K562 (cell line): ENCODE results near the gene ZNF780B. TPM values are rescaled to one million over a fixed set of nuclear protein-coding genes. Genes with fewer than 3 reads are reported as not detected.

Experiments used
- CAMTA2 ChIP-seq: fragments of 250-450 bp; sonication (Bioruptor Pico); conservative IDR thresholded peaks from 2 replicates; pipeline ENCODE4 v1.5.1; 2022
- CREB3 ChIP-seq: fragments of 450-650 bp; conservative IDR thresholded peaks from 2 replicates; pipeline ENCODE4 v1.6.1; 2016; ENCODE audit warnings: missing genetic modification characterization, low read depth, mild to moderate bottlenecking, missing compliant biosample characterization, moderate library complexity
- ELF1 ChIP-seq: fragments of 200-800 bp; sonication (Bioruptor generic); IDR thresholded peaks from 2 replicates; pipeline ENCODE4 v1.6.1; 2016; ENCODE audit warnings: missing genetic modification characterization, missing compliant biosample characterization
- HINFP ChIP-seq: fragments of 450-650 bp; conservative IDR thresholded peaks from 2 replicates; pipeline ENCODE4 v1.6.1; 2016; ENCODE audit warnings: missing genetic modification characterization, low read depth, mild to moderate bottlenecking, control low read depth, missing compliant biosample characterization
- NFE2 ChIP-seq: IDR thresholded peaks from 2 replicates; pipeline ENCODE4 v1.6.1; 2014; ENCODE audit warnings: antibody characterized with exemption, low read depth
- NR1H2 ChIP-seq: sonication (generic); formaldehyde crosslinking; IDR thresholded peaks from 2 replicates; pipeline ENCODE4 v1.4.0; 2020; ENCODE audit warnings: mild to moderate bottlenecking, missing genetic modification reagents
- RBM25 ChIP-seq: fragments of 200-400 bp; formaldehyde crosslinking; IDR thresholded peaks from 2 replicates; pipeline ENCODE4 v1.6.1; 2018; ENCODE audit warnings: low read length, low read depth, moderate library complexity; ENCODE audit not compliant: severe bottlenecking
- RHOXF2B ChIP-seq: fragments of 250-450 bp; sonication (Bioruptor Pico); conservative IDR thresholded peaks from 2 replicates; pipeline ENCODE4 v1.5.1; 2021
- SETDB1 ChIP-seq: IDR thresholded peaks from one replicate; pipeline ENCODE4 v1.6.1; 2012; ENCODE audit warnings: low read length, control low read depth, inconsistent platforms
- SIN3B ChIP-seq: fragments of 450-650 bp; IDR thresholded peaks from 2 replicates; pipeline ENCODE4 v1.6.1; 2017; ENCODE audit warnings: low read depth, mild to moderate bottlenecking, moderate library complexity
- THAP7 ChIP-seq: fragments of 250-450 bp; sonication (Bioruptor Pico); IDR thresholded peaks from 2 replicates; pipeline ENCODE4 v1.5.0; 2021
- ZNF175 ChIP-seq: fragments of 200-800 bp; sonication (Bioruptor generic); IDR thresholded peaks from 2 replicates; pipeline ENCODE4 v1.6.1; 2016; ENCODE audit warnings: low read depth, mild to moderate bottlenecking, missing genetic modification characterization, missing compliant biosample characterization
- ZNF436 ChIP-seq: fragments of 250-450, 450-650 bp; sonication (Bioruptor Pico); formaldehyde crosslinking; IDR thresholded peaks from 2 replicates; pipeline ENCODE4 v1.7.0; 2020; ENCODE audit warnings: mild to moderate bottlenecking
- ZNF778 ChIP-seq: fragments of 450-650 bp; formaldehyde crosslinking; IDR thresholded peaks from 2 replicates; pipeline ENCODE4 v1.4.0; 2020; ENCODE audit warnings: mild to moderate bottlenecking, moderate library complexity
- polyA plus RNA-seq, 8 experiments: library from polyadenylated mRNA; depleted of rRNA in 4 of 8; stranded (reverse) in 5 of 8; unstranded in 3 of 8; fragments of >200 nt; fragmentation: Nextera tagmentation in 2 of 8; fragmentation: Illumina TruSeq in 1 of 8; extraction: Ambion mirVana in 2 of 8; extraction: Trizol in 1 of 8; gene quantifications; 2 replicates each; pipeline versions ENCODE4 v1.2.1 to v1.2.3, GENCODE V29; 2011 to 2014; ENCODE audit warnings: inconsistent platforms in 1 of 8, missing spikeins in 1 of 8
- total RNA-seq, 7 experiments: library from RNA; depleted of rRNA in 6 of 7; stranded (reverse); fragments of >200 nt in 6 of 7; fragmentation: Illumina TruSeq in 2 of 7; extraction: Trizol in 2 of 7; gene quantifications; 2 replicates each; pipeline versions ENCODE4 v1.2.1 to v1.2.3, GENCODE V29; 2011 to 2021; ENCODE audit warnings: low replicate concordance in 1 of 7
- TF ChIP-seq, protein P1 (sequence below): sonication (generic); formaldehyde crosslinking; IDR thresholded peaks from 2 replicates; pipeline ENCODE4 v1.8.1; 2023; ENCODE audit warnings: mild to moderate bottlenecking, missing genetic modification reagents, moderate library complexity
- TF ChIP-seq, protein P2 (sequence below): sonication (generic); formaldehyde crosslinking; IDR thresholded peaks from 2 replicates; pipeline ENCODE4 v1.8.1; 2023; ENCODE audit warnings: mild to moderate bottlenecking, missing genetic modification reagents
- TF ChIP-seq, protein P3 (sequence below): fragments of 250-450 bp; sonication (Bioruptor Pico); IDR thresholded peaks from 2 replicates; pipeline ENCODE4 v1.4.0; 2020; ENCODE audit warnings: mild to moderate bottlenecking, moderate library complexity

Gene ZNF780B
- total and polyA plus RNA-seq, 9 of the 15 experiments (the other 6 are each of a cell fraction or from before 2014, with no cell fraction given) = 3.9 to 18.4 (median 8.8) TPM

GRCh38 chr19:40090241-40091204, 34.5 kb upstream of the ZNF780B start, which contains the start of gene ZNF780A (continued):
- TF ChIP-seq, protein P1, sequence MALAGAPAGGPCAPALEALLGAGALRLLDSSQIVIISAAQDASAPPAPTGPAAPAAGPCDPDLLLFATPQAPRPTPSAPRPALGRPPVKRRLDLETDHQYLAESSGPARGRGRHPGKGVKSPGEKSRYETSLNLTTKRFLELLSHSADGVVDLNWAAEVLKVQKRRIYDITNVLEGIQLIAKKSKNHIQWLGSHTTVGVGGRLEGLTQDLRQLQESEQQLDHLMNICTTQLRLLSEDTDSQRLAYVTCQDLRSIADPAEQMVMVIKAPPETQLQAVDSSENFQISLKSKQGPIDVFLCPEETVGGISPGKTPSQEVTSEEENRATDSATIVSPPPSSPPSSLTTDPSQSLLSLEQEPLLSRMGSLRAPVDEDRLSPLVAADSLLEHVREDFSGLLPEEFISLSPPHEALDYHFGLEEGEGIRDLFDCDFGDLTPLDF (CRISPR knock-in tag) = 0 out of 2 replicates have a peak, but pooled peaks have one; percentile 19
- TF ChIP-seq, protein P2, sequence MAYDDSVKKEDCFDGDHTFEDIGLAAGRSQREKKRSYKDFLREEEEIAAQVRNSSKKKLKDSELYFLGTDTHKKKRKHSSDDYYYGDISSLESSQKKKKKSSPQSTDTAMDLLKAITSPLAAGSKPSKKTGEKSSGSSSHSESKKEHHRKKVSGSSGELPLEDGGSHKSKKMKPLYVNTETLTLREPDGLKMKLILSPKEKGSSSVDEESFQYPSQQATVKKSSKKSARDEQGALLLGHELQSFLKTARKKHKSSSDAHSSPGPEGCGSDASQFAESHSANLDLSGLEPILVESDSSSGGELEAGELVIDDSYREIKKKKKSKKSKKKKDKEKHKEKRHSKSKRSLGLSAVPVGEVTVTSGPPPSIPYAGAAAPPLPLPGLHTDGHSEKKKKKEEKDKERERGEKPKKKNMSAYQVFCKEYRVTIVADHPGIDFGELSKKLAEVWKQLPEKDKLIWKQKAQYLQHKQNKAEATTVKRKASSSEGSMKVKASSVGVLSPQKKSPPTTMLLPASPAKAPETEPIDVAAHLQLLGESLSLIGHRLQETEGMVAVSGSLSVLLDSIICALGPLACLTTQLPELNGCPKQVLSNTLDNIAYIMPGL = no peak
- TF ChIP-seq NFE2 = no peak
- TF ChIP-seq, protein P3, sequence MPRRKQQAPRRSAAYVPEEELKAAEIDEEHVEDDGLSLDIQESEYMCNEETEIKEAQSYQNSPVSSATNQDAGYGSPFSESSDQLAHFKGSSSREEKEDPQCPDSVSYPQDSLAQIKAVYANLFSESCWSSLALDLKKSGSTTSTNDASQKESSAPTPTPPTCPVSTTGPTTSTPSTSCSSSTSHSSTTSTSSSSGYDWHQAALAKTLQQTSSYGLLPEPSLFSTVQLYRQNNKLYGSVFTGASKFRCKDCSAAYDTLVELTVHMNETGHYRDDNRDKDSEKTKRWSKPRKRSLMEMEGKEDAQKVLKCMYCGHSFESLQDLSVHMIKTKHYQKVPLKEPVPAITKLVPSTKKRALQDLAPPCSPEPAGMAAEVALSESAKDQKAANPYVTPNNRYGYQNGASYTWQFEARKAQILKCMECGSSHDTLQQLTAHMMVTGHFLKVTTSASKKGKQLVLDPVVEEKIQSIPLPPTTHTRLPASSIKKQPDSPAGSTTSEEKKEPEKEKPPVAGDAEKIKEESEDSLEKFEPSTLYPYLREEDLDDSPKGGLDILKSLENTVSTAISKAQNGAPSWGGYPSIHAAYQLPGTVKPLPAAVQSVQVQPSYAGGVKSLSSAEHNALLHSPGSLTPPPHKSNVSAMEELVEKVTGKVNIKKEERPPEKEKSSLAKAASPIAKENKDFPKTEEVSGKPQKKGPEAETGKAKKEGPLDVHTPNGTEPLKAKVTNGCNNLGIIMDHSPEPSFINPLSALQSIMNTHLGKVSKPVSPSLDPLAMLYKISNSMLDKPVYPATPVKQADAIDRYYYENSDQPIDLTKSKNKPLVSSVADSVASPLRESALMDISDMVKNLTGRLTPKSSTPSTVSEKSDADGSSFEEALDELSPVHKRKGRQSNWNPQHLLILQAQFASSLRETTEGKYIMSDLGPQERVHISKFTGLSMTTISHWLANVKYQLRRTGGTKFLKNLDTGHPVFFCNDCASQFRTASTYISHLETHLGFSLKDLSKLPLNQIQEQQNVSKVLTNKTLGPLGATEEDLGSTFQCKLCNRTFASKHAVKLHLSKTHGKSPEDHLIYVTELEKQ (CRISPR knock-in tag) = no peak
- TF ChIP-seq NR1H2 (CRISPR knock-in tag) = peak; percentile 85
- no peak for TF ChIP-seq RBM25
- TF ChIP-seq CREB3 (tag) = no peak
- TF ChIP-seq ZNF436 = no peak
- TF ChIP-seq ELF1 (tag) = peak; percentile 92
- no peak for TF ChIP-seq SETDB1
- TF ChIP-seq CAMTA2 (CRISPR knock-in tag) = no peak
- TF ChIP-seq HINFP (tag) = no peak
- TF ChIP-seq RHOXF2B (CRISPR knock-in tag) = no peak
- 0 out of 2 replicates have a peak, but pooled peaks have one; percentile 50 for TF ChIP-seq SIN3B
- no peak for TF ChIP-seq ZNF778
- no peak for TF ChIP-seq ZNF175 (CRISPR knock-in tag)
- 0 out of 2 replicates have a peak, but pooled peaks have one; percentile 45 for TF ChIP-seq THAP7 (CRISPR knock-in tag)
